Choroid plexus epithelial cell (primary cell): ENCODE measurements around the gene PARD3B.

Experiments used
- DNase-seq: peaks from one replicate; pipeline ENCODE4 v3.0.0-alpha.2; 2010; ENCODE audit warnings: low read depth
- H3K4me3 ChIP-seq: 2 replicates; pipeline ENCODE4 v1.5.1; 2011; ENCODE audit warnings: low read depth, mild to moderate bottlenecking, control low read depth, low read length, moderate library complexity
- TF ChIP-seq, protein P1 (sequence below): conservative IDR thresholded peaks from 2 replicates; pipeline ENCODE4 v1.5.1; 2011; ENCODE audit warnings: low read depth, mild to moderate bottlenecking, control low read depth, inconsistent platforms, low read length, moderate library complexity

PARD3B gene

DNA sequence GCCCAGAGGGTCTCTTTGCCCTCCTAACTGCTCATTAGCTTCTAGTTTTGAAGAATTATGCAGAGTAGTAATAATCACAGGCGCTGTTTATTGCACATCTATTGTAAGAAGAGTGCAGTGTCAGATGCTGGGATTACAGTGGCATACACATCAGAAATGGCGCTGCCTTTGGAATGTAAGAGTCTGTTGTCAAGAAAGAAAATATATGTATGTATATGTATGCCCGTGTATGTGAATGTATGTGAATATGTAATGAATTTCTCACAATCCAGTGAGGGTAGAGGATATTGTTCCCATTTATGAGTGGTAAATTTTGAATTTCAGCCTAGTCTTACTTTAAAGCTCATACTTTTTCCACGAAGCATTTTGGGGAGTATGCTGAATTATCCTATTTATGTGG lies 127.5 kb downstream of the PARD3B start:
- TF ChIP-seq, protein P1, sequence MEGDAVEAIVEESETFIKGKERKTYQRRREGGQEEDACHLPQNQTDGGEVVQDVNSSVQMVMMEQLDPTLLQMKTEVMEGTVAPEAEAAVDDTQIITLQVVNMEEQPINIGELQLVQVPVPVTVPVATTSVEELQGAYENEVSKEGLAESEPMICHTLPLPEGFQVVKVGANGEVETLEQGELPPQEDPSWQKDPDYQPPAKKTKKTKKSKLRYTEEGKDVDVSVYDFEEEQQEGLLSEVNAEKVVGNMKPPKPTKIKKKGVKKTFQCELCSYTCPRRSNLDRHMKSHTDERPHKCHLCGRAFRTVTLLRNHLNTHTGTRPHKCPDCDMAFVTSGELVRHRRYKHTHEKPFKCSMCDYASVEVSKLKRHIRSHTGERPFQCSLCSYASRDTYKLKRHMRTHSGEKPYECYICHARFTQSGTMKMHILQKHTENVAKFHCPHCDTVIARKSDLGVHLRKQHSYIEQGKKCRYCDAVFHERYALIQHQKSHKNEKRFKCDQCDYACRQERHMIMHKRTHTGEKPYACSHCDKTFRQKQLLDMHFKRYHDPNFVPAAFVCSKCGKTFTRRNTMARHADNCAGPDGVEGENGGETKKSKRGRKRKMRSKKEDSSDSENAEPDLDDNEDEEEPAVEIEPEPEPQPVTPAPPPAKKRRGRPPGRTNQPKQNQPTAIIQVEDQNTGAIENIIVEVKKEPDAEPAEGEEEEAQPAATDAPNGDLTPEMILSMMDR = no peak
- no peak overlapping the region for H3K4me3 ChIP-seq
- DNase-seq = no peak

DNA sequence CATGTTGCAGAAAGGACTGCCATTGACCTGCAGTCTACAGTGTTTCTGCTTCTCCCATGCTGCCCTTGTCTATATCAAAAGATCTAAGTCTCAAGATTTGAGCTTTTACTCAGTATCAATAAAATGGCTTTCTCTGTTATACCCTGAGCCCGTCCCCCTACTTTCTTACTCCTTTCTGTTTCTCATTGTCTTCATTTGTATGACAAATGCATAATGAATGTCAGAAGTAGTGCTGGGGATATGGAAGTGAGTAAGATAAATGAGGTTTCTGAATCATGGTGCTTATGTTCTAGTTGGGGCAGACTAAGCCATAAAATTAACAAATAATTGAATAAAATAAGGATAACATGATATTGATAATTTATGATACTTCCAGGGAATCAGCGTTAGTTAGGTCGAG lies 128.6 kb downstream of the PARD3B start:
- TF ChIP-seq, protein P1 = no peak
- no peak overlapping the region for H3K4me3 ChIP-seq
- DNase-seq = peak; percentile 53

DNA sequence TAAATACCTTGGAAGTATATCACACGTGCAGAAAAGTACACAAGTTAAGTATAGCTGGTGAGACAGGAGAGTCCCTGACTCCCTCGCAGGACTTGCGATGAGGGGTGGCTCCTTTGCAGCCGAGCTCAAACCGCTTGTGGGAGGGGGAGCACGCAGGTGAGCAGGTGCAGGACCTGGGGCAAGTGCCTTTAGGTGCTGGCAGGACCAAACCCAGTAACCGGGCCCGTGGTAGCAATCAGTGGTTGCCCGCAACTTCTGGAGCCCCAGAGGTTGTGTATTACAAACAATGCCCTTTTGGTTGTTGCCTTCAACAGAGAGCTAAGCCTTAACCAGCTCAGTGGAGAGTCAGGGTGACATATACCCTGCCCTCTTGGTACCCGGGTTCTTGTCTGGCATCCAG lies 132.8 kb downstream of the PARD3B start:
- TF ChIP-seq, protein P1 = no peak
- H3K4me3 ChIP-seq = no peak overlapping the region
- no peak for DNase-seq

DNA sequence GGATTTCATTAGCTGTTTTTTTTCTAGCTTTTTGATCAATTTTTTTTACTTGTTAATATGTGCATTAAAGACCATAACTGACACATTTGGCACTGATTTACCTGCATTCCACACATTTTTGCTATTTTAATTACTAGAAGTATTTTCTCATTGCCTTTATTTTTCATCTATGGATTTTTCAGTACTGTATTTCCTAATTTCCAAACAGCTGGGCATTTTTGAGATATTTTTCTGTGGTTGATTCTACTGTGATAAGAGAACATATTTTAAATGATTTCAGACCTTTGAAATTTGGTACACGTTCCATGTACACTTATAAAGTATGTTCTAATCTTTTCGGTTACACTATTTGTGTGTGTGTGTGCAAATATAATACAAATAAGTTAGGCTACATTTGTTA lies 135.3 kb downstream of the PARD3B start:
- TF ChIP-seq, protein P1 = no peak
- peak; percentile 64 for DNase-seq
- no peak overlapping the region for H3K4me3 ChIP-seq

DNA sequence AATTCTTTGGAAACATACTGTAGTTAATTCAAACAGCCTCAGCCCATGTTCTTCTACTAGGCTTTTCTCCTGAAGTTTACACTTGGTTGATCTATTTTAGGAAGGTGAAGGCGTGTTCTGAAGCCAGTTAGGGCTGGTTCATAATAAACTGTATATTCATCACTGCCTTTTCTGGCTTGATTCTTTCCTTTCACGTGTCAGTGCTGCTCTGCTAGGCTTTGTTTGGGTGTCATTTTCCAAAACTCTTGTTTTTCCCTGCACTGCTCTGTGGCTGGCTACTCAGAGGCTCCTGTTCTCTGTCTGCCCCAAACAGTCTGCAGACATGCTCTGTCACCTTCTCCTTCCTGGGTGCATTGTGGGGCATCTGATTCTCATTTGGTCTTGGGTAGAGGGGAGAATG lies 136.1 kb downstream of the PARD3B start:
- no peak overlapping the region for H3K4me3 ChIP-seq
- TF ChIP-seq, protein P1 = no peak
- peak; percentile 55 for DNase-seq

DNA sequence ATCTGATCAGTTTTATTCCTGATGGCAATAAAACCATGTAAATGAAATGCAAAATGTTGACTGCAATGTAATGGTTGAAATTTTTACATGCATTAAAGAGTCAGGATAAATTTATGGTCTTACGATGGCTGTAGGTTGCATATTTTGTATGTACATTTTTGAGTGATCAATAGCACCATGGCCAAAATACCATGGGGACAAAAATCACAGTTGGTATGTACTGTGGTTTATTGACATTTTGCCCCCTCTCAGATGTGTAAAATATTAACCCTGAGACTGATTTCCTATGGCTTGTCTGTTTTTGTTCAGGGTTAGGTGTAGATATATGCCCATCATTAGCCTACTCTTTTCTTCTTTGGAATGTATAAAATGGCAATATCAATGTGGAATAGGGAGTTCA lies 138.1 kb downstream of the PARD3B start:
- TF ChIP-seq, protein P1 = no peak
- no peak overlapping the region for H3K4me3 ChIP-seq
- no peak for DNase-seq

DNA sequence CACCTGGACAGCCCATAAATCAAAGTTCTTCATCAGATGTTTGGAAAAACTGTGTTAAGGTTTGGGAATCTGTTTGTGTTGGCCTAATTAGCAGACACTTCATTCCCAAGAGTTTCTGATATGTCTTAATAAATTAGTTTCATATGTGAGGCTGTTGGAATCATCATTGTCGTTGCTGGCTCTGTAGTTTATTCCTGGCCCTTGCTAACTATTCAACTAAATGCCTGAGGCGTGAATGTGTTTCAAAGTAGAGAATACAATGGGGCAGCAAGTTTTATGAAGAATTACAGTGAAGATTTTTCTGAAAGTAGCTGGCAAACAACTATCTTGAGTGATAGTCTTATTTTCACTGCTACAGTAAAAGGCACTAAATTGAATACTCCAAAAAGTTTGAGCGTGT lies 141.1 kb downstream of the PARD3B start:
- no peak for DNase-seq
- TF ChIP-seq, protein P1 = no peak
- no peak overlapping the region for H3K4me3 ChIP-seq
